IPS-NIHi7 (cell line): Measurements from ENCODE around the gene MCAM.

ENCODE experiments used
- DNase-seq: peaks from one replicate; pipeline ENCODE4 v3.0.0; 2012; ENCODE audit warnings: mixed read lengths; ENCODE audit errors: extremely low spot score

Gene MCAM

GRCh38 chr11:119329320-119329719 is 12.4 kb upstream of the MCAM start:
- no peak for DNase-seq

DNA sequence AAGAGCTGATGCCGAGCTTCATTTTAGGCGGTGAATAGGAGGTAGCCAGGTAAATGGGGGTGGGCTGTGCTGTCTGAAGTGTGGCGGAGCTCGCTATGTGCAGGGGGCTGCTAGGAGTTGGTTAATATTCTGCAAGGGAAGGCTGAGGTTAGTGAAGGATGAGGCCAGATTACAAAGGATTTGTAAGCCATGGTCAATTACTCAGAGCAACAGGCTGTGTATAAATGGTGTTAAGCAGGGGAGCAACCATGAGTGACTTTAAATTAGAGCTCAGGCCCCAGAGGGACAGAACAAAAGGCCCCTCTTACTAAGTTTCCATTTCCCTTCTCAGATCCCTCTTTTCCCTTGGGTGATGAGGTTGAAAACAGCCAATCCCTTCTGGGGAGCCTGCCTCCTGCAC is 7.3 kb upstream of the MCAM start:
- DNase-seq: no peak

DNA sequence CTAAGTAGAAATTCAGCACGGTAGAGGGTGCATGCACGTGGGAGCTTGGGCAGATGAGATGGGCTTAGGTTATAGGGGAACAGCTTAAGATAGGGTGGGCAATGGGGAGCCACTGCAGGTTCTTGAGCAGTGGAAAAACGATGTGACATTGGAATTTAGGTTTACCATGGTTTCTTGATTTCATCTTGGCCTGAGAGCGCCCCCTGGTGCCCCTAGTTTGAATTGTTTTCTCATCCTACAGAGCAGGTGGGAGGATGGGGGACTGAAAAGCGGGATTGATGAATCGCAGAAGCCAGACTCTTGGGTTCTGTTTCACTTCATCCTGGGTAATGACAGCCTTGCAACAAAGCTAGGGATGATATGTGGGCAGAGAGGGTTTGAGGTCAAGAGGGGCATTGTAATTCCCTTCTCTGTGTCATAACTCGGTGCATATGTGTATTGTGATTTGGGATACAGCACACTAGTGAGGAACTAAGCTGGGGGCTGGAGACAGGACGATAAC is 6.7 kb upstream of the MCAM start:
- peak; percentile 65 for DNase-seq

DNA sequence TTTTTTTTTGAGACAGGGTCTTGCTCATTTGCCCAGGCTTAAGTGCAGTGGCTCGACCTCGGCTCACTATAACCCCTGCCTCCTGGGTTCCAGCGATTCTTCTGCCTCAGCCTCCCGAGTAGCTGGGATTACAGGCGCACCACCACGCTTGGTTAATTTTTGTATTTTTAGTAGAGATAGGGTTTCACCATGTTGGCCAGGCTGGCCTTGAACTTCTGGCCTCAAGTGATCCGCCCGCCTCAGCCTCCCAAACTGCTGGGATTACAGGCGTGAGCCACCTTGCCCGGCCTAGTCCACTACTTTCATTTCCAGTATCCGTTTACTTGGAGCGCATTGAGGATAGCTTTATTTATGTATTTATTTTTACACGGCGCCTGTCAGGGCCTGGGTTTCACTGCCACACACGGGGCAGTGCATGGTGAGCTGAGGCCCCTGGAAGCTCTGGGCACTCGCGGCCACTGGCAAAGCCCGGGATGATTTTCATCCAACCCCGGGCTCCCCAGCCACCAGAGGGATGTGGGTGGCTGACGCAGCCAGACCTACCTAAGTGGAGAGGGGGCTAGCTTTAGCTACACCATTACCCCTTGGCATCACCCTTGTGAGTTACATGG is 6.1 kb upstream of the MCAM start:
- DNase-seq: no peak

DNA sequence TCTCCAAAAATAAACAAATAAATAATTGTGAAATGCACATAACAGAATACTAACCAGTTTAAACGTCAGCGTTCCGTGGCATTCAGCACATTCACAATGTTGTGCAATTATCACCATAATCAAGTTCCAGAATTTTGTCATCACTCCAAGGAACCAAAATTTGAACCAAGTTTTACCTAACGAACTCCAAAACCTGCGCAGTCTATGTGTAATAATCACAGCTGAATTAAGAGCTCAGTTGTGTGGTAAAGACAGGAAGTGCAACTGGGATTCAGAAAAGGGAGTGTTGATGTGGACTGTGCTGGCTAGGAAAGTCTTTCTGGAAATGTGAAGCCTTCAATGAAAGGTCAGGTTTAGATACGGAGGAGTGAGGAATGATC is 5.4 kb upstream of the MCAM start:
- DNase-seq: no peak

- peak; percentile 51 for DNase-seq
Measured at GRCh38 chr11:119320776-119321524, 4.0 kb upstream of the MCAM start.

- DNase-seq: no peak
Measured at GRCh38 chr11:119320240-119320775, 3.4 kb upstream of the MCAM start.

DNA sequence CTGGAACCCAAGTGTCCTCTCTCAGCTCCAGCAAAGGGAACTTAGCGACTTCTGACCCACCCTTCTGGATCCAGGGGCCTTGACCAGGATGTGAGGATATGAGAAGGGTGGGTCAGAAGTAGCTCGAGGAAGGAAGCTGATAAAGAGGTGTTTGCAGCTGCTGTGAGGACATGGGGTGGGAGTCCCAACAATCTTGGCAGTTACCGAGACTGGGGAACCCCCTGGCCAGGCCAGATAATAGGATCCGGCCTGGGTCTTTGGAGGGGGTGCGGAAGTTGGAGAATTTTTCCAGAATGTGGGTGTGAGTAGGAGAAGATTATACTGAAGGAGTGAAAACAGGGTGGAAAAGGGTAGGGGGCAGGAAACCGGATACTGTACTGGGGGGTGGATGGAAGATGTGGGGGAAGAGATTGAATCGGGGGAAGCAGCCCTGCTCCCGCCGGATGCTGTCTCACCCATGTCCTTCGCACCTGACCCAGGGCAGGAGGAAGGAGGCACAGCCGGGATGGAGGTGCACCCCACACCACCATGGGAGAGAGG is 2.8 kb upstream of the MCAM start:
- no peak for DNase-seq

DNA sequence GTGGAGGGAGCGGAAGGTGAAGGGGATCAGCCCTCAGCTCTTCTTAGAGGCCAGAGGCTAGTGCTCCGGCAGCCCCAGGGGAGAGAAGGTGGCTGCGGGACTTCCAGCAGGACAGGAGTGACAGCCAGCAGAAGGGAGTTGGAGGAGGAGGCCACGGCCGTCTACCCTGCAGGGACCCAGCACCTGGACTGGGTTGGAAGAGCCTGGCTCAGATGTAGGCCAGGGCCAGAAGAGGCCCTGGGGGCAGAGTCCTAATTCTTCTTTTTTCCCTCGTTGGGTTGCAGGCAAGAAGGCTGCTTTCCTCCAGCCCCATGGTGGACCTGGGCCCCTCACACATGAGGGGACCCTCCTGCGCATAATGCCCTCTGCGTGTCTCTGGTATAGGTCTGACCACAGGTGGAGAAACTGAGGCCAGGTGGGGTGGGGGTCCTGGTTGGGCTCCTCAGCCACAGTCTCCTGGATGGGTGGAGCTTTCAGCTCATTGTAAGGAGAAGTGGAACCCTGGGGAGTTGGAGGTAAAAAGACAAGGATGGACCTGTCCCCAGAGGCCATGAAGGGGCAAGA is 2.3 kb upstream of the MCAM start:
- DNase-seq: no peak

GRCh38 chr11:119318240-119319135 is 1.6 kb upstream of the MCAM start:
- peak; percentile 52 for DNase-seq

- DNase-seq: no peak
Measured at GRCh38 chr11:119317592-119318239, 786 bp upstream of the MCAM start.

GRCh38 chr11:119316016-119316728 is 758 bp downstream of the MCAM start:
- DNase-seq: no peak

GRCh38 chr11:119315131-119316015 is 1.6 kb downstream of the MCAM start:
- peak; percentile 75 for DNase-seq

GRCh38 chr11:119314726-119315125 is 2.2 kb downstream of the MCAM start:
- no peak for DNase-seq

DNA sequence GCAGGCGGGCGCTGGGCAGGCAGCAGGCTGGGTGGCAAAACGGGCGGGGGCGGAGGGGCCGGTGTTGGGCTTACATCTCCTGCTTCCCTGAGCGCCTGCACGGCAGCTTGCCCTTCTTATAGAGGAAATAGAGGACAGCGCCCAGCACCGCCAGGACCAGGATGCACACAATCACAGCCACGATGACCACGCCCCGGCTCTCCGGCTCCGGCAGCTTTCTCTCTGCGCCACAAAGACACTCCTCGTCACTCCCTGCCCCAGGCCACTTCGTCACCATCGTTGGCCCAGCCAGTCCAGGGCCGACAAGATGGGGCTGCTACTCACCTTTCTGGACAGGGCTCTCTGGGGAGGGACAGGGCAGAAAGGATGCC is 6.3 kb downstream of the MCAM start:
- DNase-seq: no peak

DNA sequence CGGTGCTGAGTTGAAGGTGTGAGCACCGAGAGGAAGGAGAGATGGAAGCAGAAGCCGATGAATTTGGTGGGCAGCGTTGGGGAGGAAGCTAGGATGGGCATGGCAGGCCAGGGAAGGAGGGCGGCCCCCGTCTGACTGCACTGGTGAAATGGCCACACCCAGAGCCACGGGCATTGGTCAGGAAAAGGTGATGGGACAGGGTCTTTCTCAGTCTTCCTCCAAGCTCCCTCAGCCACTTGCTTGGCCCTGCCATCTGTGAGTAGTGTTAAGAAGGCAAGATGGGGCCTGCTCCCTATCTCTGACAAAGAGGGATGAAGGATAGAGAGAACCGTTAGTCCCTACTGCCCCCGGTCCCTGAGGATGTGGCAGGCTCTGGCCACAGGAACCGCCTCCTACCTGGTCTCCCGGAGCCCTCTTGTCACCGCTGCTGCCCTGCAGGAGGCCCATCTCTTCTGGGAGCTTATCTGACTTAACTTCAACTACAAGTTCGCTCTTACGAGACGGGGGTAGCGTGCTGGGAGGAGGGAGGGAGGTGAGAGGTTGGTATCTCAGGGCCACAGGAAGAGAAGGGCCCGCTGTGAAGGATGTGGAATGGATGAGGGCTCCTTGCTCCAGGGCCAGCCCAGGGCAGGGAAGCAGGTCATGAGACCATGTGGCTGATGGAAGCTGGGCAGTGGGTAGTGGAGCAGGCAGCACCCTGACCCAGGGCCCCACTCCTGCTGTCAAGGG is 6.8 kb downstream of the MCAM start:
- no peak for DNase-seq

DNA sequence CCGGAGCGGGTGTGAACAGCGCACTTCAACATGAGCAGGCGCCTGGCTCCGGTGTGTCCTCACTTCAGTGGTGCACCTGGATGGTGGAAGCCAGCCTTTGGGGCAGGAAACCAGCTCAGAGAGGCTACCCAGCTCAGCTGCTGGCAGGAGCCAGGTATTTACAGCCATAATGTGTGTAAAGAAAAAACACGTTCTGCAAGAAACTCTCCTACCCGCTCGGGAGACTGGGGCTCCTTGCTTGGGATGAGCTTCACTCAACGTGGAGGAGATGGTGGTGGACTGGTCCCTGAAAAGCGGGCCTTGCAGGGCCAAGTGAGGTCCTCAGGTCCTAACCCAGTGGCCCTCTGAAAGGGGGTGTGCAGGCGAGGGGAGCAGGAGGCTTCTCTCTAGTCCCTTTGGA is 7.5 kb downstream of the MCAM start:
- DNase-seq: no peak

- no peak for DNase-seq
Measured at GRCh38 chr11:119307974-119308373, 9.0 kb downstream of the MCAM start.

DNA sequence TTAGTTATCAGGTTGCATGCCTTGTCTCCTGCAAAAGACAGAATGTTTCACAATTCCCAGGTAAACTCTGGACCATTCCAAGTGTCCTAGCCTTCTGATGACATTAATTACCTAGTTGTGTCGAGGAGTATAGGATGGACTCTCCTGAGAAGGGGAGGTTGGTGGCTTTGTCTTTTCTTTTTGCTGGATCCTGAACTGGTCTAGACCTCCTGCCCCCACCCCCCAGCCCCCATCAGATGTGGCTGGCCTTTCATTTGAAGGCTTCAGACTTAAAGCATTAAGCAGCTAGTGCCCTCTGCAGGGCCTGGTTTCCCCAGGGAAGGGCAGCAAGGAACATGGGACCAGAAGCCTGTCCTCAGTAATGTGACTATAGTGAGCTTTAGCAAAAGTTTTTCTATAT is 9.7 kb downstream of the MCAM start:
- no peak for DNase-seq
